Measurements from ENCODE around the gene UTP18.
A peak's percentile ranks its signal among the peaks of the same experiment; 100 is the strongest.
"Not testable (repeated sequence)": the region's sequence is repeated elsewhere in the genome, so short reads cannot be mapped to it uniquely, and the experiment has no call there.

Gene UTP18

DNA sequence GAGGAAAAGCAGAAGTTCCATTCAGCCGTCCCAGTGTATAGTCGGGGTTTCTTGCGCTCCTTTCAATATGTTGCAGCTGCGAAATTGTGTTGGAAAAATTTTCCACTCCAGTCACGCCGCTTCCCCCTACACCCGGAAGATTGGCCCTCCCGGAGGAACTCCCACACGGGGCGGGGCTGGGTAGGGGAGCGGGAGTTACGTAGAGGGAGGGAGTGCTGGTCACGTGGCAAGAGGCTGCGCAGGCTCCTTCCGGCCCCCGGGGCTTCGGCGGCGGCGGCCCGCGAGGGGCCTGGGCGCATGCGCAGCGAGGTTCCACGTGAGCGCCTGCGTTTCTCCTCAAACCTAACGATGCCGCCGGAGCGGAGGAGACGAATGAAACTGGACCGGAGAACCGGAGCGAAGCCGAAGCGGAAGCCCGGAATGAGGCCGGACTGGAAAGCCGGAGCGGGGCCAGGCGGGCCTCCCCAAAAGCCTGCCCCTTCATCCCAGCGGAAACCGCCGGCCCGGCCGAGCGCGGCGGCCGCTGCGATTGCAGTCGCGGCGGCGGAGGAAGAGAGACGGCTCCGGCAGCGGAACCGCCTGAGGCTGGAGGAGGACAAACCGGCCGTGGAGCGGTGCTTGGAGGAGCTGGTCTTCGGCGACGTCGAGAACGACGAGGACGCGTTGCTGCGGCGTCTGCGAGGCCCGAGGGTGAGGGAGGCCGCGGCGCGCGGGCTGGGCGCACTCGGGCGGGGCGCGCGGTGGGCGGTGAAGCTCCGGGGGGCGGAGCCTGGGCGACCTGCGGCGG lies at the start of gene UTP18:
TSS of gene UTP18 (plus strand) at position 310 of the 787 bp plus-strand sequence. CDS start at position 349, 39 bp downstream.
- intact Hi-C loops (cut with DNase I): loop anchor here (2.0 kb wide), 1 partner anchor 94 kb away; the partner anchor contains the start of gene NME2
- DNase-seq: peak; percentile 93 to 99 (median 95)

GRCh38 chr17:51214920-51215319 lies 45.4 kb upstream of the UTP18 start:
- no peak for DNase-seq
- intact Hi-C loops (cut with DNase I): no loop called here

DNA sequence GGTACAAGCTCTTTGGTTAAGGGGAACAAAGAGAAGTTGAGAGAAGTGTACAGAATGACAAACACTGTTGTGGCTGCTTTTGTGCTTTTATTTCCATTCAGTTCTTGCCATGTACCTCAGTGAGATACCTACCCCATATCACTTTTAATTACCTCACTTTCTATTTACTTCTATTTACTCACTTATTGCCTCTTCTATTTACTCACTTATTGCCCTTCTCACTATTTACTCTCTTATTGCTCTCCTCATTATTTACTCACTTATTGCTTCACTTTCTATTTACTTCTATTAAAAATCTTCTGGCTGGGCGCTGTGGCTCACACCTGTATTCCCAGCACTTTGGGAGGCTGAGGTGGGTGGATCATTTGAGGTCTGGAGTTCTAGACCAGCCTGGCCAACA lies 42.4 kb upstream of the UTP18 start:
- intact Hi-C loops (cut with DNase I): no loop called here
- DNase-seq: no peak

- no peak for DNase-seq
- intact Hi-C loops (cut with DNase I): no loop called here
Measured at GRCh38 chr17:51221322-51221721, 39.0 kb upstream of the UTP18 start.

- intact Hi-C loops (cut with DNase I): no loop called here
- DNase-seq: no peak
Measured at GRCh38 chr17:51224402-51225262, 35.7 kb upstream of the UTP18 start.

GRCh38 chr17:51225523-51225922 lies 34.8 kb upstream of the UTP18 start:
- DNase-seq; intact Hi-C loops (cut with DNase I): not testable (repeated sequence)

DNA sequence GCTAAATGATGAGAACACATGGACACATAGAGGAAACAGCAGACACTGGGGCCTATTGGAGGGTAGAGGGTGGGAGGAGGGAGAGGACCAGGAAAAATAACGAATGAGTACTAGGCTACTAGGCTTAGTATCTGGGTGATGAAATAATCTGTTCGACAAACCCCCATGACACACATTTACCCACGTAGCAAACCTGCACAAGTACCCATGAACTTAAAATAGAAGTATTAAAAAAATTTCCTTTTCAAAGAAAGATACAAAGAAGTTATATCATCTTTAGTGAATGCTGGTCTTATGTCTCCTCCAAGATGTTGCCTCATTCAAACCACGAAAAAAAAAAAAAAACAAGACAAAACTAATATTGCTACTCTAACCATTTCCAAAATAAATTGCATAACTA lies 32.2 kb upstream of the UTP18 start:
- DNase-seq: no peak
- intact Hi-C loops (cut with DNase I): no loop called here

DNA sequence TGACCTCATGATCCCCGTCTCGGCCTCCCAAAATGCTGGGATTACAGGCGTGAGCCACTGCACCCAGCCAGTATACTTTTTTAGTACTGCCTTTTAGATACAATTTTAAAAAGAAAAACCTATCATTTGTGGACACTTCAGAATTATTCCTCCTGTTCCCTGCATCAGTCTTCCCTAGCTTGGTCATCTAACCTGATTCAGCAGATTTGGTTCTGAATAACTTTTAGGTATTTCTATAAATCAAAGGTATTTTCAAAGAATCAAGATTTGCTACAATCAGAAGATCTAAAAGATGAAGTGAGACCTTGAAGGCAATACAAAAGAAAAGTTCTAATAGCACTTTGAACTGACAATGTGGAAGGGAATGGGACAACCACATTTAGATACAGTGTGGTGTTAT lies 30.5 kb upstream of the UTP18 start:
- DNase-seq: no peak
- intact Hi-C loops (cut with DNase I): no loop called here

GRCh38 chr17:51230306-51230705 lies 30.0 kb upstream of the UTP18 start:
- no peak for DNase-seq

GRCh38 chr17:51231999-51232398 lies 28.3 kb upstream of the UTP18 start:
- no peak for DNase-seq
- intact Hi-C loops (cut with DNase I): no loop called here

More at GRCh38 chr17:51230306-51230705, 30.0 kb upstream of the UTP18 start:
- intact Hi-C loops (cut with DNase I): no loop called here

DNA sequence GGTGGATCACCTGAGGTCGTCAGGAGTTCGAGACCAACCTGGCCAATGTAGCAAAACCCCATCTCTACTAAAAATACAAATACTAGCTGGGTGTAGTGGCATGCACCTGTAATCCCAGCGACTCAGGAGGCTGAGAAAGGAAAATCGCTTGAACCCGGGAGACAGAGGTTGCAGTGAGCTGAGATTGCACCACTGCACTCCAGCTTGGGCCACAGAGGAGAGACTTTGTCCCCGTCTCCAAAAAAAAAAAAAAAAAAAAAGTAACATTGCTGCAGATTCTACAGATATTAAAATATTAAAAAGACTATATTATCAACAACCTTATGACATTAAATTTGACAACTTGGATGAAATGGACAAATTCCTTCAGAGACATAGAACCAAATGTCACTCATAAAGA lies 26.2 kb upstream of the UTP18 start:
- intact Hi-C loops (cut with DNase I): no loop called here
- DNase-seq: no peak

DNA sequence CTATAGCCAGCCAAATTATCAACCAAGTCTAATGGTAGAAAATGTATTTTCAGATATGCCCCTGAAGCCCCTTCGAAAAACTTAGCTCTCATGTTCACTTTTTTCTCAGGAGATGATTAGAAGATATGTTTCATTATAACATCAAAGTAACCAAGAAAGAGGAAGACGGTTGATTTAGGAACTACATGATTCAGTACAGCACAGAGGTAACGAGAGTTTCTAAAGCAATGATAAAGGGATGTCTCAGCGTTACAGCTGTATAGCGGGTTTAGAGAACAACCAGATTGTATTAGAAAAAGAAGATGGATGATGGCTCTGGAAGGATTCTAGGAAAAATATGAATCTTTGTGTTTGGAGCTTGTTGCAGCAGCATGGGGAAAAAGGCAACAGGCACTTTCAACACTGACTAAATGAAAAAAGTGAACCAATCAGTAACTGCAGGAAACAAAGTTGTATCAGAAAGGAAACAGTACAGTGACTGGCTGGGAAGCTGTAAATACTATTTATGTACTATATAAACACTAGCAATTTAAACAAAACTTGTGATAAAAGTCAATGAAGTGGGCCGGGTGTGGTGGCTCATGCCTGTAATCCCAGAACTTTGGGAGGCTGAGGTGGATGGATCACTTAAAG lies 22.0 kb upstream of the UTP18 start:
- intact Hi-C loops (cut with DNase I): no loop called here
- no peak for DNase-seq

DNA sequence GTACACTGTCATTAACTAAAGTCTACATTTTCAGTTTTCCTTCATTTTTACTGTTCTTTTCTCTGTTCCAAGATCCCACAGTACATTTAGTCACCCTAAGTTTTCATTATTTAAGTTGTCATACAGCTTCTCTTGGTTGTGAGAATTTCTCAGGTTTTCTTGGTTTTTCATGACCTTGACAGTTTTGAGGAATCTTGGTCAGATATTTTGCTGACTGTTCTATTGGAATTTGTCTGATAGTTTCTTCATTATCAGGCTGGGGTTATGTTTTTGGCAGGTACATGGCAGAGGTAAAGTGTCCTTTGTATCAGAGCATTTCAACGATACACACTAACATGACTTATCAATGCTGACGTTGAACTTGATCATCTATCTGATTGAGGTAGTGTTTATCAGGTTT lies 20.1 kb upstream of the UTP18 start:
- DNase-seq: no peak
- intact Hi-C loops (cut with DNase I): no loop called here

DNA sequence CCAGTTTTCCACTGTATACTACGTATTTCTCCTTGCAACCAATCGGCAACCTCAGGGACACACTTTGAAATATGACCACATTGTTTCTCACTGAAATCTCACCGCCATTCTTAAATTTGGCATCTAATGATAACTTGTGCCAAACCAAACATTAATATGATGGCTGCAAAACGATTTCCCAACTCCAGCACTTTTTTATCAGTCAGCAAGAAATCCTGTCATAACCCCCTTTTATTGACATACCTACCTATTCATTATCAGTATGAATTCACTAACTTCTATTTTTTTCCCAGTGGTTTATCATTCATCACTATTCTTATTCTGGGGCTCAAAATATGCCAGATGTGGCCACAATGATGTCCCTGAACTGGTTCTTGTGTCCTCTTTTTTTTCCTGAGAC lies 16.3 kb upstream of the UTP18 start:
- intact Hi-C loops (cut with DNase I): no loop called here
- no peak for DNase-seq

- intact Hi-C loops (cut with DNase I): no loop called here
- no peak for DNase-seq
Measured at GRCh38 chr17:51245535-51245934, 14.8 kb upstream of the UTP18 start.

DNA sequence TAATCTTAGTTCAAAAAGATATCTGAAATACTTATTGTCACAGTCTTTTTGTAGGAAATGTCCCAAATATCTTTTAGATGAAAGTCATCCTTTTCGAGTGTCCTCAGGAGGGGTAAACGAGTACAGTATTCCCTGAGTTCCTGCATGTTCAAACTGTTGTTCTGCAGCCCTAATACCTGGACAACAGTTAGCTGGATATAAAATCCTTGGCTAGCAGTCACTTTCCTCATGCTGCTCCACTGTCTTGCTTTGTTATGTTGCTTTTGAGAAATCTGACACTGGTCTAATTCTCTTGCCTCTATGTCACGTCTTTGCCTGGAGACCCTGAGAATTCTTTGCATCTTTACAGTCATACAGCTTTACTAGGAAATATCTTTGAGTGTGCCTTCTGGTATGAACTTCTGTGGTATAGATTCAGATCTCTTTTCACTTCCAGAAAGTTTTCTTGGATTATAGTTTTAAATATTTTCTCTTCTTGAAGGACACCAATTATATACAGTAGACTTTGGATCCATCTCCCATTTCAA lies 10.0 kb upstream of the UTP18 start:
- DNase-seq: no peak
- intact Hi-C loops (cut with DNase I): no loop called here

DNA sequence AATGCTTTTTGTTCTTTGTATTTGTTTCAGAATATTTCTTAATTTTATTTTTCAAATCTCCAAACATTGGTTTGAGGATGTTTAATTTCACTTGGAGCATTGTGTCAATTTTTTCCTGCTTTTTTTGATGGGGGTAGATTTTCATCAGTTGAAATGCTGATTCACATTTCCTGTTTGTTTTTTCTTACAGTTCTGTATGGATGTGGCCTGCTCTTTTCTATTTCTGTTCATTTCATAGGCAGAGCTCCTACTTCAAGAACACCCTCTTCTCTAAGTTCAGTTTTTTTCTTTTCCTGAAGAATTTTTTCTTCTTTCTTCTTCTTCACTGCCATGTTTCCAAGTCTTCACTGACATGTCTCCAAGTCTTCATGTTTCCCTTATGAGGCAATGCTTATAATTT lies 9.3 kb upstream of the UTP18 start:
- DNase-seq: no peak
- intact Hi-C loops (cut with DNase I): no loop called here

DNA sequence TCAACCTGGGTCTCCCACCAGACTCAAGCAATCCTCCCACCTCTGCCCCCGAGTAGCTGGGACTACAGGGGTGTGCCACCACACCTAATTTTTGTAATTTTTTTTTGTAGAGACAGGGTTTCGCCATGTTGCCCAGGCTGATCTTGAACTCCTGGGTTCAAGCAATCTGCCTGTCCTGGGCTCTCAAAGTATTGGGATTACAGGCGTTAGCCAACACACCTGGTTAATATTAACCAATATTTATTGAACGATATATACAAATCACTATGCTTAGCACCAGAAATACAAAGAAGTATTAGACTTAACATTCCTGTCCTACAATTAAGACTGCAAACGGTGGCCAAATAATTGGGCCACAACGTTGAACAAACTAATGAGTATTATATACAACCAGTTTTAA lies 4.7 kb upstream of the UTP18 start:
- no peak for DNase-seq
- intact Hi-C loops (cut with DNase I): no loop called here

DNA sequence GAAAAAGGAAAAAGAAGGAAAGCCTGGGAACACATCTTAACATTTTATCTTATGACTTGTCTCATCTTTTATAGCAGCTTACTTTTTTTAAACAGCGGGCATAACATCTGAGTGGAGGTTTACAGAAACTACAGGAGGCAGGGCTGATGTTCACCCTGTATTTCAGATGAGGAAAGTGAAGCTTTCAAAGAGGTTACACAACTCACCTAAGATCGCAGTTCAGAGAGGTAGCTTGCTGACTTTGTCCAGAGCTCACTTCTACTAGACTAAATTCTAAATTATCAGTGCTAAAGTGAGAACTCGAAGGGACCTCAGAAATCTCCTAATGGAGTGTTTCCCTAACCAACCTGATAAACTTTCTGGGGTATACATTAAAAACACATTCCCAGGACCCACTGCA lies 4.2 kb upstream of the UTP18 start:
- no peak for DNase-seq
- intact Hi-C loops (cut with DNase I): no loop called here

GRCh38 chr17:51257150-51258081 lies 2.9 kb upstream of the UTP18 start:
- intact Hi-C loops (cut with DNase I): no loop called here

More at GRCh38 chr17:51257150-51258081, 2.9 kb upstream of the UTP18 start:
- DNase-seq: no peak
